ENCODE measurements around the gene TRIM17. TPM values are rescaled to one million over a fixed set of nuclear protein-coding genes. Genes with fewer than 3 reads are reported as not detected.

TRIM17 gene
- total and polyA plus RNA-seq, 9 of the 15 experiments (the other 6 are each of a cell fraction or from before 2014, with no cell fraction given), result not detected

DNA sequence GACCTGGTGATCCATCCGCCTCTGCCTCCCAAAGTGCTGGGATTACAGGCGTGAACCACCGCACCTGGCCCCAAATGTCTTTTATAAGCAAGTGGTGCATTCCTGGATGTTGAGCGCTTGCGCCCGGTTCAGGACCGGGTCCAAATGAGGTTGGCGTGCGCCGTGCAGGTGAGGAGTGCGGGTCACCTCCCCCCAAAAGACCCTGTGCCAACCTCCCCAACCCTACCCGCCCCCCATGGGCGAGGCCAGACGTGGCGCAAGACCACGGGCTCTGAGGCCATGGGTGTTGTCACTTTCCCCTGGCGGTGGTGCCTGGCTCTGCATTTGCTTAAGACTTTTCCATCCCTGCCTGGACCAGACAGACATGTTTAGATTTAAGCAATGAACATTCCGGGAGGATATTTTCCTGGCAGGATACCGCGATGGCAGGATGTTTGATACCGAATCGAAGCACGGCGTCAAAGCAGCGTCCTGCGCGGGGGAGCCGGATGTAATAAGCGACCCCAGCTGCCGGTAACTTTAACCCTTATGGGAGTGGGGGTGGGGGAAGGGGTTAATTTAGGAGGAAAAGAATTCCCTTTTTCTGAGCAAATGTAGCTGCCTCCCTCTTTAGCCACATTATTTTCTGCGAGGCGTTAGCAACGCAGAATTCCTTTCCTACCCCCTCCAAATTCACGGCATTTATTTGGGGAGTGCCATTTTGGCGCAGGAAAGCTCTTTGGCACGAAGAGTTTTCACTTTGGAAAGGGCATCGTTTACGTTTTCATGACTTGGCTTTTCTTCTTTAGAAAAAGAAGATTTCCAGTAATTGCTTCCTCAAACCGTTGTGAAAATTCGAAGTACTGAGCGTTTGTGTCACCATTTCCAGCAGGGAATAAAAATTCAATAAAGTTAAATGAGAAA, 42.7 kb upstream of the TRIM17 start (continued):
- TF ChIP-seq, protein P1, sequence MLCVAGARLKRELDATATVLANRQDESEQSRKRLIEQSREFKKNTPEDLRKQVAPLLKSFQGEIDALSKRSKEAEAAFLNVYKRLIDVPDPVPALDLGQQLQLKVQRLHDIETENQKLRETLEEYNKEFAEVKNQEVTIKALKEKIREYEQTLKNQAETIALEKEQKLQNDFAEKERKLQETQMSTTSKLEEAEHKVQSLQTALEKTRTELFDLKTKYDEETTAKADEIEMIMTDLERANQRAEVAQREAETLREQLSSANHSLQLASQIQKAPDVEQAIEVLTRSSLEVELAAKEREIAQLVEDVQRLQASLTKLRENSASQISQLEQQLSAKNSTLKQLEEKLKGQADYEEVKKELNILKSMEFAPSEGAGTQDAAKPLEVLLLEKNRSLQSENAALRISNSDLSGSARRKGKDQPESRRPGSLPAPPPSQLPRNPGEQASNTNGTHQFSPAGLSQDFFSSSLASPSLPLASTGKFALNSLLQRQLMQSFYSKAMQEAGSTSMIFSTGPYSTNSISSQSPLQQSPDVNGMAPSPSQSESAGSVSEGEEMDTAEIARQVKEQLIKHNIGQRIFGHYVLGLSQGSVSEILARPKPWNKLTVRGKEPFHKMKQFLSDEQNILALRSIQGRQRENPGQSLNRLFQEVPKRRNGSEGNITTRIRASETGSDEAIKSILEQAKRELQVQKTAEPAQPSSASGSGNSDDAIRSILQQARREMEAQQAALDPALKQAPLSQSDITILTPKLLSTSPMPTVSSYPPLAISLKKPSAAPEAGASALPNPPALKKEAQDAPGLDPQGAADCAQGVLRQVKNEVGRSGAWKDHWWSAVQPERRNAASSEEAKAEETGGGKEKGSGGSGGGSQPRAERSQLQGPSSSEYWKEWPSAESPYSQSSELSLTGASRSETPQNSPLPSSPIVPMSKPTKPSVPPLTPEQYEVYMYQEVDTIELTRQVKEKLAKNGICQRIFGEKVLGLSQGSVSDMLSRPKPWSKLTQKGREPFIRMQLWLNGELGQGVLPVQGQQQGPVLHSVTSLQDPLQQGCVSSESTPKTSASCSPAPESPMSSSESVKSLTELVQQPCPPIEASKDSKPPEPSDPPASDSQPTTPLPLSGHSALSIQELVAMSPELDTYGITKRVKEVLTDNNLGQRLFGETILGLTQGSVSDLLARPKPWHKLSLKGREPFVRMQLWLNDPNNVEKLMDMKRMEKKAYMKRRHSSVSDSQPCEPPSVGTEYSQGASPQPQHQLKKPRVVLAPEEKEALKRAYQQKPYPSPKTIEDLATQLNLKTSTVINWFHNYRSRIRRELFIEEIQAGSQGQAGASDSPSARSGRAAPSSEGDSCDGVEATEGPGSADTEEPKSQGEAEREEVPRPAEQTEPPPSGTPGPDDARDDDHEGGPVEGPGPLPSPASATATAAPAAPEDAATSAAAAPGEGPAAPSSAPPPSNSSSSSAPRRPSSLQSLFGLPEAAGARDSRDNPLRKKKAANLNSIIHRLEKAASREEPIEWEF (CRISPR knock-in tag; IDR thresholded peaks at IDR 0.05), result no peak
- TF ChIP-seq ZKSCAN8 (CRISPR knock-in tag; IDR thresholded peaks at IDR 0.05) (no peak), POLR2B (IDR thresholded peaks at IDR 0.05; ENCODE audit: low read depth, partially characterized antibody) (no peak), TBL1XR1 (IDR thresholded peaks at IDR 0.05; ENCODE audit: low read length in 2 of 2) (no peak), NR2C1 (IDR thresholded peaks at IDR 0.05) (no peak), NR2C1 (tag; IDR thresholded peaks at IDR 0.05) (no peak), POLR2H (tag; IDR thresholded peaks at IDR 0.05; ENCODE audit: low read depth) (no peak), HDAC2 (IDR thresholded peaks at IDR 0.05) (peak; percentile 43; the same call in 1 of the 2 replicates), CBX3 (IDR thresholded peaks at IDR 0.05; ENCODE audit: borderline replicate concordance in 1 of 2, low read length in 2 of 2) (peak in 1 of 2 experiments; percentile 71; a peak in 1 of 3 replicates), GABPA (tag; conservative IDR thresholded peaks at IDR 0.05; ENCODE audit: low read depth) (no peak)
- TF ChIP-seq, protein P2, sequence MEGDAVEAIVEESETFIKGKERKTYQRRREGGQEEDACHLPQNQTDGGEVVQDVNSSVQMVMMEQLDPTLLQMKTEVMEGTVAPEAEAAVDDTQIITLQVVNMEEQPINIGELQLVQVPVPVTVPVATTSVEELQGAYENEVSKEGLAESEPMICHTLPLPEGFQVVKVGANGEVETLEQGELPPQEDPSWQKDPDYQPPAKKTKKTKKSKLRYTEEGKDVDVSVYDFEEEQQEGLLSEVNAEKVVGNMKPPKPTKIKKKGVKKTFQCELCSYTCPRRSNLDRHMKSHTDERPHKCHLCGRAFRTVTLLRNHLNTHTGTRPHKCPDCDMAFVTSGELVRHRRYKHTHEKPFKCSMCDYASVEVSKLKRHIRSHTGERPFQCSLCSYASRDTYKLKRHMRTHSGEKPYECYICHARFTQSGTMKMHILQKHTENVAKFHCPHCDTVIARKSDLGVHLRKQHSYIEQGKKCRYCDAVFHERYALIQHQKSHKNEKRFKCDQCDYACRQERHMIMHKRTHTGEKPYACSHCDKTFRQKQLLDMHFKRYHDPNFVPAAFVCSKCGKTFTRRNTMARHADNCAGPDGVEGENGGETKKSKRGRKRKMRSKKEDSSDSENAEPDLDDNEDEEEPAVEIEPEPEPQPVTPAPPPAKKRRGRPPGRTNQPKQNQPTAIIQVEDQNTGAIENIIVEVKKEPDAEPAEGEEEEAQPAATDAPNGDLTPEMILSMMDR (IDR thresholded peaks at IDR 0.05 in 2 of 3, conservative IDR thresholded peaks at IDR 0.05 in 1 of 3; ENCODE audit: insufficient read depth in 2 of 3, low read depth in 1 of 3, low read length in 3 of 3), result peak; percentile 80 to 88 (median 83)
- TF ChIP-seq, protein P3, sequence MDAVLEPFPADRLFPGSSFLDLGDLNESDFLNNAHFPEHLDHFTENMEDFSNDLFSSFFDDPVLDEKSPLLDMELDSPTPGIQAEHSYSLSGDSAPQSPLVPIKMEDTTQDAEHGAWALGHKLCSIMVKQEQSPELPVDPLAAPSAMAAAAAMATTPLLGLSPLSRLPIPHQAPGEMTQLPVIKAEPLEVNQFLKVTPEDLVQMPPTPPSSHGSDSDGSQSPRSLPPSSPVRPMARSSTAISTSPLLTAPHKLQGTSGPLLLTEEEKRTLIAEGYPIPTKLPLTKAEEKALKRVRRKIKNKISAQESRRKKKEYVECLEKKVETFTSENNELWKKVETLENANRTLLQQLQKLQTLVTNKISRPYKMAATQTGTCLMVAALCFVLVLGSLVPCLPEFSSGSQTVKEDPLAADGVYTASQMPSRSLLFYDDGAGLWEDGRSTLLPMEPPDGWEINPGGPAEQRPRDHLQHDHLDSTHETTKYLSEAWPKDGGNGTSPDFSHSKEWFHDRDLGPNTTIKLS (IDR thresholded peaks at IDR 0.05; ENCODE audit: borderline replicate concordance, low read depth), result no peak
- TF ChIP-seq, protein P4, sequence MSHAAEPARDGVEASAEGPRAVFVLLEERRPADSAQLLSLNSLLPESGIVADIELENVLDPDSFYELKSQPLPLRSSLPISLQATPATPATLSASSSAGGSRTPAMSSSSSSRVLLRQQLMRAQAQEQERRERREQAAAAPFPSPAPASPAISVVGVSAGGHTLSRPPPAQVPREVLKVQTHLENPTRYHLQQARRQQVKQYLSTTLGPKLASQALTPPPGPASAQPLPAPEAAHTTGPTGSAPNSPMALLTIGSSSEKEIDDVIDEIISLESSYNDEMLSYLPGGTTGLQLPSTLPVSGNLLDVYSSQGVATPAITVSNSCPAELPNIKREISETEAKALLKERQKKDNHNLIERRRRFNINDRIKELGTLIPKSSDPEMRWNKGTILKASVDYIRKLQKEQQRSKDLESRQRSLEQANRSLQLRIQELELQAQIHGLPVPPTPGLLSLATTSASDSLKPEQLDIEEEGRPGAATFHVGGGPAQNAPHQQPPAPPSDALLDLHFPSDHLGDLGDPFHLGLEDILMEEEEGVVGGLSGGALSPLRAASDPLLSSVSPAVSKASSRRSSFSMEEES (CRISPR knock-in tag; IDR thresholded peaks at IDR 0.05), result no peak
- TF ChIP-seq, protein P5, sequence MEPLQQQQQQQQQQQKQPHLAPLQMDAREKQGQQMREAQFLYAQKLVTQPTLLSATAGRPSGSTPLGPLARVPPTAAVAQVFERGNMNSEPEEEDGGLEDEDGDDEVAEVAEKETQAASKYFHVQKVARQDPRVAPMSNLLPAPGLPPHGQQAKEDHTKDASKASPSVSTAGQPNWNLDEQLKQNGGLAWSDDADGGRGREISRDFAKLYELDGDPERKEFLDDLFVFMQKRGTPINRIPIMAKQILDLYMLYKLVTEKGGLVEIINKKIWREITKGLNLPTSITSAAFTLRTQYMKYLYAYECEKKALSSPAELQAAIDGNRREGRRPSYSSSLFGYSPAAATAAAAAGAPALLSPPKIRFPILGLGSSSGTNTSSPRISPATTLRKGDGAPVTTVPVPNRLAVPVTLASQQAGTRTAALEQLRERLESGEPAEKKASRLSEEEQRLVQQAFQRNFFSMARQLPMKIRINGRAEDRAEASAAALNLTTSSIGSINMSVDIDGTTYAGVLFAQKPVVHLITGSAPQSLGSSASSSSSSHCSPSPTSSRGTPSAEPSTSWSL (CRISPR knock-in tag; IDR thresholded peaks at IDR 0.05; ENCODE audit: borderline replicate concordance), result no peak

Measured in K562 (cell line).